ENCODE data around the gene HMGCR. TPM values are rescaled to one million over a fixed set of nuclear protein-coding genes. Genes with fewer than 3 reads are reported as not detected.

HMGCR gene
- total RNA-seq, 1 donor from 2014 or later, result 163 TPM

DNA sequence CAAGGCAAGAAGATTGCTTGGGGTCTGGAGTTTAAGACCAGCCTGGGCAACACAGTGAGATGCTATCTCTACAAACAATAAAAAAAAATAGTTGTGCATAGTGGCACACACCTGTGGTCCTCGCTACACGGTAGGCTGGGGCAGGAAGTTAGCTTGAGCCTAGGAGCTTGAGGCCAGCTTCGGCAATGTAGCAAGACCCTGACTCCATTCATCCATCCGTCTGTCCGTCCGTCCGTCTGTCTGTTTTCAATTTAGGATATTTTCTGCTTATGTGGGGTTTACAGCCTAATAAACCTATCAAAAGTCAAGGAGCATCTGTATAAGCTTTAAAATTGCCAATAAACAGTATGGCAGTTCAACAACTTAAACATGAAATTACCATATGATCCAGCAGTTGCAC is 19.7 kb downstream of the HMGCR start:
- H3K27ac Mint-ChIP-seq, result no peak overlapping the region
- H3K4me1 Mint-ChIP-seq (ENCODE audit: low read depth), result peaks cover 4% of the 10 kb centered on the region
- H3K36me3 Mint-ChIP-seq (ENCODE audit: insufficient read depth), result peaks cover 34% of the 10 kb centered on the region
- H3K27me3 Mint-ChIP-seq, result no peaks in the 10 kb centered on the region
- no peak overlapping the region for H3K4me3 Mint-ChIP-seq (ENCODE audit: low read depth)
- TF ChIP-seq, protein P1, sequence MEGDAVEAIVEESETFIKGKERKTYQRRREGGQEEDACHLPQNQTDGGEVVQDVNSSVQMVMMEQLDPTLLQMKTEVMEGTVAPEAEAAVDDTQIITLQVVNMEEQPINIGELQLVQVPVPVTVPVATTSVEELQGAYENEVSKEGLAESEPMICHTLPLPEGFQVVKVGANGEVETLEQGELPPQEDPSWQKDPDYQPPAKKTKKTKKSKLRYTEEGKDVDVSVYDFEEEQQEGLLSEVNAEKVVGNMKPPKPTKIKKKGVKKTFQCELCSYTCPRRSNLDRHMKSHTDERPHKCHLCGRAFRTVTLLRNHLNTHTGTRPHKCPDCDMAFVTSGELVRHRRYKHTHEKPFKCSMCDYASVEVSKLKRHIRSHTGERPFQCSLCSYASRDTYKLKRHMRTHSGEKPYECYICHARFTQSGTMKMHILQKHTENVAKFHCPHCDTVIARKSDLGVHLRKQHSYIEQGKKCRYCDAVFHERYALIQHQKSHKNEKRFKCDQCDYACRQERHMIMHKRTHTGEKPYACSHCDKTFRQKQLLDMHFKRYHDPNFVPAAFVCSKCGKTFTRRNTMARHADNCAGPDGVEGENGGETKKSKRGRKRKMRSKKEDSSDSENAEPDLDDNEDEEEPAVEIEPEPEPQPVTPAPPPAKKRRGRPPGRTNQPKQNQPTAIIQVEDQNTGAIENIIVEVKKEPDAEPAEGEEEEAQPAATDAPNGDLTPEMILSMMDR (IDR thresholded peaks at IDR 0.05; ENCODE audit: unreplicated experiment), result no peak
- H3K9me3 Mint-ChIP-seq (ENCODE audit: low read depth), result no peaks in the 10 kb centered on the region
- DNase-seq (ENCODE audit: low spot score, unreplicated experiment), result no peak

DNA sequence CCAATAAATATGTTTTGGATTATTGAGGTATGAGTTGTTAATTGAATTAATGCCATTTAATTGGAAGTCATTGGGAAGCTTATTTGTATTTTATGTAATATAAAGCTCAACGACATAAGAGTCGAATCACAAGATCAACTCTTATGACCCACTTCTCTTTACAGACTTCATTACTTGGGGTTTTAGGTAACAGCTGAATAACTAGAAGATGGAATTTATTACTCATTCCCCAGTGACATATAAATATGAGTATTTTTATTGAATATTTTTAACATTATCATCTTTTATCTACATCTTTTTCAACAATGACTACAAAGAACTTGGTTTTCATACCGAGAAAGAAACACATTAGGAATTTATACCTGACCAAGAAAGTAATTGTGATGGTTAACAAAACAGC is 21.1 kb downstream of the HMGCR start:
- TF ChIP-seq, protein P1 (IDR thresholded peaks at IDR 0.05; ENCODE audit: unreplicated experiment), result no peak
- Mint-ChIP-seq H3K4me3 (ENCODE audit: low read depth) (no peak overlapping the region), H3K27ac (no peak overlapping the region), H3K4me1 (ENCODE audit: low read depth) (peaks cover 4% of the 10 kb centered on the region), H3K27me3 (no peaks in the 10 kb centered on the region), H3K36me3 (ENCODE audit: insufficient read depth) (peaks cover 30% of the 10 kb centered on the region), H3K9me3 (ENCODE audit: low read depth) (no peaks in the 10 kb centered on the region)
- no peak for DNase-seq (ENCODE audit: low spot score, unreplicated experiment)

DNA sequence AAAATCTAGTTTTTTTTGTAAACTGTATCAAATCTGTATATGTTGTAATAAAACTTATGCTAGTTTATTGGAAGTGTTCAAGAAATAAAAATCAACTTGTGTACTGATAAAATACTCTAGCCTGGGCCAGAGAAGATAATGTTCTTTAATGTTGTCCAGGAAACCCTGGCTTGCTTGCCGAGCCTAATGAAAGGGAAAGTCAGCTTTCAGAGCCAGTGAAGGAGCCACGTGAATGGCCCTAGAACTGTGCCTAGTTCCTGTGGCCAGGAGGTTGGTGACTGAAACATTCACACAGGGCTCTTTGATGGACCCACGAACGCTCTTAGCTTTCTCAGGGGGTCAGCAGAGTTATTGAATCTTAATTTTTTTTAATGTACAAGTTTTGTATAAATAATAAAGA is 24.3 kb downstream of the HMGCR start:
- H3K27ac Mint-ChIP-seq, result no peak overlapping the region
- H3K9me3 Mint-ChIP-seq (ENCODE audit: low read depth), result no peaks in the 10 kb centered on the region
- no peaks in the 10 kb centered on the region for H3K27me3 Mint-ChIP-seq

DNA sequence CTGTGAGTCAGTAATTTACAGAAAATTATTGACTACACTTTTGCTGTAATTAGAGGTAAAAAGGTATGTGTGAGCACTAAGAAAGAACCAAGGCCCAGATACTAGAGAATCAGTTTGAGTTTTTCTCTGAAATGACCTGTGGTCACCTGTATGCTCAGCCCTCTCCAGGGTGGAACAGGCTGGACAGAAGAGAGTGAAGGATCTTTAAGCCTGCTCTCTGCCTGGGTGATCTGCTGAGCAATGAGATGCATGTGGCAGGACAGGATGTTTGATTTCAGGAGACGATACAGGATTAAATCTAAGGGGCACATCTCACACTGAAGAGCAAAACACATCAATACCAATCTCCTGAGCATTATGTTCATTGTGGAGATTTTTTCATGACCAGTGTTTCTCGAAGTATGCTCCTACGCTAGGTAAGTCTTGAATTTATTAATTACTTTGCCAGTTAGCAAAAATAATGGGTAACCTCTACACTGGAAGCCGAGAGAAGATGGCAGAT is 25.5 kb downstream of the HMGCR start:
- H3K27me3 Mint-ChIP-seq, result no peaks in the 10 kb centered on the region

More for the DNA sequence above, 24.3 kb downstream of the HMGCR start:
- TF ChIP-seq, protein P1 (IDR thresholded peaks at IDR 0.05; ENCODE audit: unreplicated experiment), result no peak
- Mint-ChIP-seq H3K36me3 (ENCODE audit: insufficient read depth) (peaks cover 24% of the 10 kb centered on the region), H3K4me3 (ENCODE audit: low read depth) (no peak overlapping the region), H3K4me1 (ENCODE audit: low read depth) (peaks cover 4% of the 10 kb centered on the region)
- DNase-seq (ENCODE audit: low spot score, unreplicated experiment), result no peak

DNA sequence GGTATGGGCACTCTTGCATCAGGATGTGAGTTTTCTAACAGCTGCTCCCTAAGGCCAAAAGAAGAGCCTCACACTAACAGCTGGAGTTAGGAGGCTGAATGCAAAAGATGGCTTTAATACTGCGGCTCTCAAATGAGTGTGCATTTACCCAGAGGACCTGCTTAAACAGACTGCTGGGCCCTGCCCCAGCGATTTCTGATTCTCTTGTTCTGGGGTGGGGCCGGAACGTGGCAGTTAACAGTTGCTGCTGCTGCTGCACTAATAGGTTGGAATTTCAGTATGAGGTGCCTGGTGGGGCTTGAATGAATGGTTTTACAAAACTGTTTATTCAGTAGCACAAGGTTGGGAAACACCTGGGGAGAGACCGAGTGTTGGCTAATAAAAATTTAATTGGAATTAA is 26.1 kb downstream of the HMGCR start:
- no peak for DNase-seq (ENCODE audit: low spot score, unreplicated experiment)
- H3K4me1 Mint-ChIP-seq (ENCODE audit: low read depth), result peaks cover 4% of the 10 kb centered on the region
- H3K4me3 Mint-ChIP-seq (ENCODE audit: low read depth), result no peak overlapping the region
- H3K36me3 Mint-ChIP-seq (ENCODE audit: insufficient read depth), result peaks cover 18% of the 10 kb centered on the region
- peak overlapping the region; percentile 65 for H3K27ac Mint-ChIP-seq
- H3K9me3 Mint-ChIP-seq (ENCODE audit: low read depth), result no peaks in the 10 kb centered on the region
- TF ChIP-seq, protein P1 (IDR thresholded peaks at IDR 0.05; ENCODE audit: unreplicated experiment), result no peak
- no peaks in the 10 kb centered on the region for H3K27me3 Mint-ChIP-seq

More for the DNA sequence above, 25.5 kb downstream of the HMGCR start:
- H3K9me3 Mint-ChIP-seq (ENCODE audit: low read depth), result no peaks in the 10 kb centered on the region
- DNase-seq (ENCODE audit: low spot score, unreplicated experiment), result no peak
- H3K27ac Mint-ChIP-seq, result peak overlapping the region; percentile 14
- TF ChIP-seq, protein P1 (IDR thresholded peaks at IDR 0.05; ENCODE audit: unreplicated experiment), result no peak
- H3K36me3 Mint-ChIP-seq (ENCODE audit: insufficient read depth), result peaks cover 19% of the 10 kb centered on the region
- H3K4me1 Mint-ChIP-seq (ENCODE audit: low read depth), result peaks cover 4% of the 10 kb centered on the region
- H3K4me3 Mint-ChIP-seq (ENCODE audit: low read depth), result no peak overlapping the region
